KOPT-K1 (cell line): Measurements from ENCODE around the gene PCSK6.
"Not testable (repeated sequence)": the region's sequence is repeated elsewhere in the genome, so short reads cannot be mapped to it uniquely, and the experiment has no call there.

Experiments
- H3K27ac ChIP-seq: fragments of 200-600 bp; sonication (generic); 2 replicates; pipeline ENCODE4 v1.5.1; 2016; ENCODE audit warnings: antibody characterized with exemption, mild to moderate bottlenecking, low read depth, low read length; ENCODE audit not compliant: poor library complexity, severe bottlenecking
- H3K36me3 ChIP-seq: fragments of 200-600 bp; sonication (generic); 2 replicates; pipeline ENCODE4 v1.5.1; 2017; ENCODE audit warnings: antibody characterized with exemption, mild to moderate bottlenecking, low read length, moderate library complexity; ENCODE audit not compliant: insufficient read depth
- H3K9me3 ChIP-seq: fragments of 200-600 bp; sonication (generic); 2 replicates; pipeline ENCODE4 v1.5.1; 2017; ENCODE audit warnings: antibody characterized with exemption, low read length, mild to moderate bottlenecking; ENCODE audit not compliant: insufficient read depth, poor library complexity, severe bottlenecking

PCSK6 gene

DNA sequence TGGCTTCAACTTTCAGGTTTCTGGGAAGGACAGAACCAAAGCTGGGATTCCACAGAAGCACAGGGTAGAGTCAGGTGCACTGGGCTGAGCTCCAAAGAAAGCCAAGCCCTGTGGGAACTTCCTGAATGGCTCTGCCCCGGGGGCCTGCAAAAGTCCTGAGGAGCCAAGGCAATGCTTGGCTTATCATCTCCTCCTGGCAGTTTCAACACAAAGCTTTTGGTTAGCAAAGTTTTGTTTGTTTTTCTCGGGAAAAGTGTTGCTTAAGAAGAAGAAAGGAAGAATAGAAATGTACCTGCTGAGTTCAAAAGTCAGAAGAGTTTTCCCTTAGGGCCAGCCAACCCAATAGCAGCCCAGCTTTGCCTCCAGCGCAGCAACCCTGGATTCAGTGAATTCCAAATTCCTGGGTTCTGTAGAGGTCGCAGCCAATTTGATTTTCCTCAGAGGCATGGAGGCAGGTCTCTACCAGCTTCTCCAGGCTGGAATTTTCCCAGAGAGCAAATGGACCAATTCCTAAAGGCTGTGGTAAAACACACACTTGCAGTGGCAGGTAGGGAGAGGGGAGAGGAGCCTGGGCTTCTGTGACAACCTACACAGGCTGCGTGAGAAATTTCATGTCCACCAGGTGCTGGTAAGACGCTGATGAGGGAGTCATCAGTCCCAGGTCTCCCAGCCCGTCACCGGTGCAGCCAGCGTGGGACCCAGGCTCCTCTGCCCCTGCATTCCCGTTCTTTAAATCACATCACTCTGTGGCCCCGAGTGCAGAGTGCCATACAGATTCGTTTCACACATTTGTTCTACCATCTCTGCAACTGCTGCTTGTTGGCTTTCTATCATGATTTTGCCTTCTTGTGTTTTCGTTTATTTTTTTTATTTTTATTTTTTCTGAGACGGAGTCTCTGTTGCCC, 140.2 kb downstream of the PCSK6 start:
- H3K27ac ChIP-seq, result no peak overlapping the region
- H3K9me3 ChIP-seq, result no peaks in the 10 kb centered on the region
- no peaks in the 10 kb centered on the region for H3K36me3 ChIP-seq

DNA sequence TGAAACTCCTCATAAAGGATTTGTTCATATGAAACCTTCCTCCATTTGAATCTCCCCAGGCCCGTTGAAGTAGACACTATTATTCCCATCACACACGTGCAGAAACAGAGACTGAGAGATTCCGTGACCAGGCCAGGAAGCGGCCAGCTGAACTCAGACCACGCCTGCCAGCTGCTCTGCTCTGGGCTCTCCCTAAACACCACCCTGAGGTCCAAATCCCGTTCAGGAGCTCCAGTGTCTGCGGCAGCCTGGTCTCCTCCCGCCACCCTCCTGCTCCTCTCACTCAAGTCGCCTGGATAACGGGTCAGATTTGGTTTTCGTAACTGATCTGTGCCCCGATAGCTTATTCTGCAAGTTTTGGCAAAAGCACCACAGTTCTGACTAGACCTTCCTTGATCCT, 140.9 kb downstream of the PCSK6 start:
- Histone ChIP-seq H3K36me3 (no peaks in the 10 kb centered on the region), H3K27ac (no peak overlapping the region), H3K9me3 (no peaks in the 10 kb centered on the region)

DNA sequence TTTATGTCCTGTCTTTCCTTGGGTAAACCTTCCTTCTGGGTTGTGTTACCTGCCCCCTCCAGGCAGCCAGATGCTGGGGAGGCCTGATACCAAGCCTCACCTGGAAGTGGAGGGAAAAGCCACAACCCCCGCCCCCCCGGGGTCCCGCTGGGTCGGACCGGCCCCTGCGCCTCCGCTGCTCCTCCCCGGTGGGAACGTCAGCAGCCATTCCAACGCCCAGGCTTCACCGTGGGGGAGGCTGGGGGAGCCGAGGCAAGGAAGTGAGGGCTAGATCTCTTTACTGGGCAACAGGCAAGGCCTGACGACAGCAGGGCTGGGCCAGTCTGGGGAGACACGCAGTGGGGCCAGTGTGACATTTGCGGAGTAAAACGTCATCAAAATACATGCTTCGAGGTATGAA, 141.5 kb downstream of the PCSK6 start:
- Histone ChIP-seq H3K27ac (no peak overlapping the region), H3K36me3 (no peaks in the 10 kb centered on the region), H3K9me3 (no peaks in the 10 kb centered on the region)

GRCh38 chr15:101347454-101347853, 142.1 kb downstream of the PCSK6 start:
- Histone ChIP-seq H3K36me3 (no peaks in the 10 kb centered on the region), H3K9me3 (no peaks in the 10 kb centered on the region), H3K27ac (no peak overlapping the region)

DNA sequence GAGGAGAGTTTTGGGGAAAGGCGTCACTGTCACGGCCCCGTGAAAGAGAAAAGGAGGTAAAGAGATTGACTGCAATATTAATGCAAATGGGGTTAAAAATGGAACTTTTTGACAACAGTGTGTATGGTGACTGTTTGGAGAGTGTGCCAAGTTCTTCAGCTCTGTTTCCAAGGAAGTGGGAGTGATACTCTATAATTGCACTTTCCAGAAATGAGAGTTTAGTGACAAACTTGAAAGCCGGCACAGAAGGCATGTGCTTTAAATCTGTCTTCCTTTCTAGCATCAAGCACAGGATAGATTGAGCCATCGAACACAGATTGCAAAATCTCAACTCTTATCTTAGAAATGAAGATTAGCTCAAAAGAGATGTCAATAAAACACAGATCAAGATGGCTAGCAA, 142.6 kb downstream of the PCSK6 start:
- H3K36me3 ChIP-seq, result no peaks in the 10 kb centered on the region
- no peaks in the 10 kb centered on the region for H3K9me3 ChIP-seq
- H3K27ac ChIP-seq, result no peak overlapping the region

GRCh38 chr15:101342056-101342455, 147.5 kb downstream of the PCSK6 start:
- no peaks in the 10 kb centered on the region for H3K36me3 ChIP-seq
- peaks cover 19% of the 10 kb centered on the region for H3K9me3 ChIP-seq
- H3K27ac ChIP-seq, result no peak overlapping the region

DNA sequence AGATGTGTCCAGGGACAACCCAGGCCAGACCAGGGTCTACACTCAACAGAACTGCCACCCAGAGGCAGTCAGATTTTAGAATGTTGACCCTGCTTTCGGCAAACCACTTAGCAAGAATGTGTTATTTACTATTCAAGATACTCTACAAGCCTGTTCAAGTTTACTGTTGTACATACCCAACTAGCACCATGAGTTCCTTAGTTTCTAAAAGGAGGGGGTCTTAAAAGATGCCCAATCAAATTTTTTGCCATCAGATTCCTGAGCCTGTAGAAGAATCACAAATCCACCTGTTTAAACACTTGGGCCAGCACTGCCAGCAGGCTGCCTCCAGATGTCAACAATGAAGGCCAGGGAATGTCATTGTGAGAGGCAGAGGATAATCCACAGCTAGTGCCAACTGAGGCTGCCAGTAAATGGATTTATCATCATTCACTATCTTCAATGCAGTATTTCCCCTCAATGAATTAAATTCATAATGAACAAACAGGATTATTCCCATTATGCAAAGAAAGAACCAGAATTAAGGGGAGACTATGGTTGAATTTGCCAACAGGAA, 150.9 kb downstream of the PCSK6 start:
- H3K27ac ChIP-seq, result no peak overlapping the region
- peaks cover 52% of the 10 kb centered on the region for H3K9me3 ChIP-seq
- H3K36me3 ChIP-seq, result no peaks in the 10 kb centered on the region

- Histone ChIP-seq H3K9me3 (peaks cover 58% of the 10 kb centered on the region), H3K27ac (no peak overlapping the region), H3K36me3 (no peaks in the 10 kb centered on the region)
Observed at GRCh38 chr15:101337976-101338375, 151.5 kb downstream of the PCSK6 start.

- not testable (repeated sequence) for H3K36me3 ChIP-seq
- peaks cover 69% of the 10 kb centered on the region for H3K9me3 ChIP-seq
- peak overlapping the region; percentile 10 for H3K27ac ChIP-seq
Observed at GRCh38 chr15:101333907-101334789, 155.4 kb downstream of the PCSK6 start.

DNA sequence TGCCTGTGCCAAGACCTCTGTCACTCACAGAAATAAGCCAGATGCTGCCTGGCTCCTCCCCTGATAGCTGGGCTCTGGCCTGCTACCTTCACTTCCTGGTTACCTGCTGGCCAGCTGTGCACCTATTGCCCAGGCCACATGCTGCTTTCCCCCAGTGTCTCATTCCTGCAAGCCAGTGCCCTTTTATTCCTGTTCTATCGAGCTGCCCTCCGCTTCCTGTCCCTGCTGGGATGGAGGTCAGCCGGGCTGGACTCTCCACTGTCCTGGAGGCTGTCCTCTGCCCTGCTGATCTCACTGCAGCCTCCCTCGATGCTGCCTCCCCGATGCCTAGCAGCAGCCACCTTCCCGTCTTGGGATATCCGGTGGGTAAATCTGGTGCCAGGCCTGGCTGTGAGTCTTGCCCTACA, 157.4 kb downstream of the PCSK6 start:
- H3K36me3 ChIP-seq, result no peaks in the 10 kb centered on the region
- H3K9me3 ChIP-seq, result peaks cover 50% of the 10 kb centered on the region
- no peak overlapping the region for H3K27ac ChIP-seq

- H3K27ac ChIP-seq, result no peak overlapping the region
- peaks cover 30% of the 10 kb centered on the region for H3K9me3 ChIP-seq
Observed at GRCh38 chr15:101329867-101330380, 159.6 kb downstream of the PCSK6 start.

GRCh38 chr15:101329309-101329863, 160.1 kb downstream of the PCSK6 start:
- Histone ChIP-seq H3K27ac (no peak overlapping the region), H3K36me3 (no peaks in the 10 kb centered on the region), H3K9me3 (peaks cover 25% of the 10 kb centered on the region)

More at GRCh38 chr15:101329867-101330380, 159.6 kb downstream of the PCSK6 start:
- no peaks in the 10 kb centered on the region for H3K36me3 ChIP-seq

- H3K36me3 ChIP-seq, result no peaks in the 10 kb centered on the region
- H3K9me3 ChIP-seq, result peaks cover 11% of the 10 kb centered on the region
- H3K27ac ChIP-seq, result no peak overlapping the region
Observed at GRCh38 chr15:101328001-101328400, 161.5 kb downstream of the PCSK6 start.

GRCh38 chr15:101327147-101327740, 162.3 kb downstream of the PCSK6 start:
- Histone ChIP-seq H3K9me3 (peaks cover 4% of the 10 kb centered on the region), H3K27ac (no peak overlapping the region), H3K36me3 (no peaks in the 10 kb centered on the region)
